ENCODE results near the gene PRELID2.
"Not testable (repeated sequence)": the region's sequence is repeated elsewhere in the genome, so short reads cannot be mapped to it uniquely, and the experiment has no call there.

PRELID2 gene

GRCh38 chr5:145838276-145838675 lies 3.1 kb upstream of the PRELID2 start:
- no peak for DNase-seq (ENCODE audit: low spot score)

- not testable (repeated sequence) for DNase-seq (ENCODE audit: low spot score)
These were observed 1.1 kb upstream of the PRELID2 start for GRCh38 chr5:145836241-145836640.

- DNase-seq (ENCODE audit: low spot score): no peak
These were observed 702 bp upstream of the PRELID2 start for GRCh38 chr5:145835848-145836239.

- no peak for DNase-seq (ENCODE audit: low spot score)
These were observed 607 bp downstream of the PRELID2 start for GRCh38 chr5:145834554-145834916.

GRCh38 chr5:145833631-145834200 lies 1.4 kb downstream of the PRELID2 start:
- no peak for DNase-seq (ENCODE audit: low spot score)

GRCh38 chr5:145830594-145830993 lies 4.5 kb downstream of the PRELID2 start:
- no peak for DNase-seq (ENCODE audit: low spot score)

- DNase-seq (ENCODE audit: low spot score): no peak
These were observed 5.3 kb downstream of the PRELID2 start for GRCh38 chr5:145829708-145830361.

GRCh38 chr5:145826895-145827674 lies 8.1 kb downstream of the PRELID2 start:
- DNase-seq (ENCODE audit: low spot score): no peak

- DNase-seq (ENCODE audit: low spot score): peak; percentile 21
These were observed 9.4 kb downstream of the PRELID2 start for GRCh38 chr5:145825751-145826180.

- no peak for DNase-seq (ENCODE audit: low spot score)
These were observed 11.1 kb downstream of the PRELID2 start for GRCh38 chr5:145824040-145824439.

GRCh38 chr5:145818604-145819003 lies 16.5 kb downstream of the PRELID2 start:
- DNase-seq (ENCODE audit: low spot score): no peak

GRCh38 chr5:145812877-145813276 lies 22.3 kb downstream of the PRELID2 start:
- no peak for DNase-seq (ENCODE audit: low spot score)

GRCh38 chr5:145811834-145812625 lies 23.1 kb downstream of the PRELID2 start:
- DNase-seq (ENCODE audit: low spot score): no peak

GRCh38 chr5:145806923-145807322 lies 28.2 kb downstream of the PRELID2 start:
- DNase-seq (ENCODE audit: low spot score): no peak

GRCh38 chr5:145805819-145806218 lies 29.3 kb downstream of the PRELID2 start:
- no peak for DNase-seq (ENCODE audit: low spot score)

- DNase-seq (ENCODE audit: low spot score): no peak
These were observed 30.4 kb downstream of the PRELID2 start for GRCh38 chr5:145804701-145805100.

- DNase-seq (ENCODE audit: low spot score): no peak
These were observed 31.8 kb downstream of the PRELID2 start for GRCh38 chr5:145803112-145804004.

GRCh38 chr5:145801195-145801594 lies 33.9 kb downstream of the PRELID2 start:
- DNase-seq (ENCODE audit: low spot score): no peak

GRCh38 chr5:145800181-145800580 lies 35.0 kb downstream of the PRELID2 start:
- no peak for DNase-seq (ENCODE audit: low spot score)

GRCh38 chr5:145798503-145798902 lies 36.6 kb downstream of the PRELID2 start:
- not testable (repeated sequence) for DNase-seq (ENCODE audit: low spot score)

- DNase-seq (ENCODE audit: low spot score): no peak
These were observed 37.8 kb downstream of the PRELID2 start for GRCh38 chr5:145797336-145797735.

All from CD4-positive, alpha-beta T cell treated with Interleukin-6 at 100 ng/mL for 8 hours (primary cell).